Keratinocyte (primary cell): Measurements from ENCODE around the gene SCUBE1. TPM values are rescaled to one million over a fixed set of nuclear protein-coding genes. Genes with fewer than 3 reads are reported as not detected.

Source experiments
- DNase-seq: peaks from one replicate; pipeline ENCODE4 v3.0.0-alpha.2; 2011; ENCODE audit warnings: low read depth, missing footprints, low spot score
- FAIRE-seq: peaks from 2 replicates; lab custom pipeline; 2011; peaks lifted over from hg19 to GRCh38; lab: Jason Lieb, UNC
- H2AFZ ChIP-seq: 2 replicates; pipeline ENCODE4 v1.6.0; 2012; ENCODE audit warnings: low read length, control low read depth, inconsistent platforms; ENCODE audit not compliant: control insufficient read depth
- H3K27ac ChIP-seq: 2 replicates; pipeline ENCODE4 v1.5.1; 2011; ENCODE audit warnings: low read length; ENCODE audit not compliant: control insufficient read depth, insufficient read depth
- H3K27me3 ChIP-seq: 3 replicates; pipeline ENCODE4 v1.6.0; 2011; ENCODE audit warnings: low read length; ENCODE audit not compliant: control insufficient read depth, insufficient read depth; ENCODE audit errors: extremely low read depth
- H3K36me3 ChIP-seq, 2 experiments: 2 replicates in 1 of 2; 3 replicates in 1 of 2; pipeline ENCODE4 v1.5.1; 2011; ENCODE audit warnings: low read length in 2 of 2, mild to moderate bottlenecking in 1 of 2; ENCODE audit not compliant: control insufficient read depth in 2 of 2, insufficient read depth in 2 of 2; ENCODE audit errors: extremely low read depth in 1 of 2
- H3K4me1 ChIP-seq: 3 replicates; pipeline ENCODE4 v1.5.1; 2011; ENCODE audit warnings: low read length; ENCODE audit not compliant: control insufficient read depth, insufficient read depth; ENCODE audit errors: extremely low read depth
- H3K4me2 ChIP-seq: 3 replicates; pipeline ENCODE4 v1.6.0; 2011; ENCODE audit warnings: low read depth, low read length; ENCODE audit not compliant: control insufficient read depth, insufficient read depth; ENCODE audit errors: extremely low read depth
- H3K4me3 ChIP-seq, 3 experiments: fragments of 200-600 bp in 1 of 3; sonication (generic) in 1 of 3; 2 replicates in 2 of 3; 3 replicates in 1 of 3; pipeline ENCODE4 v1.5.1; 2011 to 2016; ENCODE audit warnings: low read length in 3 of 3, mild to moderate bottlenecking in 3 of 3, control low read depth in 2 of 3, inconsistent platforms in 1 of 3, low read depth in 1 of 3, mixed read lengths in 1 of 3, mixed run types in 1 of 3, moderate library complexity in 1 of 3; ENCODE audit not compliant: control insufficient read depth in 2 of 3, insufficient read depth in 2 of 3; ENCODE audit errors: extremely low read depth in 1 of 3
- H3K79me2 ChIP-seq: 2 replicates; pipeline ENCODE4 v1.6.0; 2012; ENCODE audit warnings: low read length; ENCODE audit not compliant: control insufficient read depth, insufficient read depth
- H3K9ac ChIP-seq: 3 replicates; pipeline ENCODE4 v1.6.0; 2011; ENCODE audit warnings: low read length; ENCODE audit not compliant: control insufficient read depth, insufficient read depth; ENCODE audit errors: extremely low read depth
- H3K9me1 ChIP-seq: 3 replicates; pipeline ENCODE4 v1.6.0; 2011; ENCODE audit warnings: low read length; ENCODE audit not compliant: control insufficient read depth, insufficient read depth; ENCODE audit errors: extremely low read depth
- H3K9me3 ChIP-seq: 2 replicates; pipeline ENCODE4 v1.5.1; 2012; ENCODE audit warnings: low read depth, low read length; ENCODE audit not compliant: control insufficient read depth
- H4K20me1 ChIP-seq: 3 replicates; pipeline ENCODE4 v1.6.0; 2011; ENCODE audit warnings: low read length; ENCODE audit not compliant: control insufficient read depth, insufficient read depth; ENCODE audit errors: extremely low read depth
- EZH2 ChIP-seq: IDR thresholded peaks from one replicate; pipeline ENCODE4 v1.6.1; 2012; ENCODE audit warnings: inconsistent platforms, mild to moderate bottlenecking, low read length, moderate library complexity
- dilution Hi-C: fragments of 300-500 bp; cut with MboI; formaldehyde crosslinking; loops from one replicate; pipeline ENCODE4 v1.7.0; 2020; ENCODE audit warnings: low sequenced_read_pairs; ENCODE audit not compliant: extremely low pct_ligation_motif_present
- polyA plus RNA-seq, 5 experiments: library from polyadenylated mRNA; depleted of rRNA in 3 of 5; stranded (reverse) in 3 of 5; stranded (forward) in 1 of 5; unstranded in 1 of 5; fragments of >200 nt; gene quantifications; 1 replicate in 1 of 5; 2 replicates in 3 of 5; 3 replicates in 1 of 5; pipeline versions ENCODE4 v1.2.1 to v1.2.3, GENCODE V29; 2011 to 2012; ENCODE audit warnings: missing spikeins in 2 of 5, low read depth in 1 of 5, low replicate concordance in 1 of 5
- TF ChIP-seq, protein P1 (sequence below), 3 experiments: IDR thresholded peaks in 1 of 3; conservative IDR thresholded peaks in 1 of 3; optimal IDR thresholded peaks in 1 of 3; 2 replicates in 2 of 3; 3 replicates in 1 of 3; pipeline versions ENCODE3 to v1.5.1; 2011; ENCODE audit warnings: low read length in 3 of 3, mild to moderate bottlenecking in 3 of 3, moderate library complexity in 2 of 3, control low read depth in 1 of 3, inconsistent platforms in 1 of 3; ENCODE audit not compliant: insufficient read depth in 2 of 3; ENCODE audit errors: extremely low read depth in 1 of 3

Gene SCUBE1
- polyA plus RNA-seq, 1 donor (not counting 4 experiments of a cell fraction or from before 2014, with no cell fraction given): not detected

DNA sequence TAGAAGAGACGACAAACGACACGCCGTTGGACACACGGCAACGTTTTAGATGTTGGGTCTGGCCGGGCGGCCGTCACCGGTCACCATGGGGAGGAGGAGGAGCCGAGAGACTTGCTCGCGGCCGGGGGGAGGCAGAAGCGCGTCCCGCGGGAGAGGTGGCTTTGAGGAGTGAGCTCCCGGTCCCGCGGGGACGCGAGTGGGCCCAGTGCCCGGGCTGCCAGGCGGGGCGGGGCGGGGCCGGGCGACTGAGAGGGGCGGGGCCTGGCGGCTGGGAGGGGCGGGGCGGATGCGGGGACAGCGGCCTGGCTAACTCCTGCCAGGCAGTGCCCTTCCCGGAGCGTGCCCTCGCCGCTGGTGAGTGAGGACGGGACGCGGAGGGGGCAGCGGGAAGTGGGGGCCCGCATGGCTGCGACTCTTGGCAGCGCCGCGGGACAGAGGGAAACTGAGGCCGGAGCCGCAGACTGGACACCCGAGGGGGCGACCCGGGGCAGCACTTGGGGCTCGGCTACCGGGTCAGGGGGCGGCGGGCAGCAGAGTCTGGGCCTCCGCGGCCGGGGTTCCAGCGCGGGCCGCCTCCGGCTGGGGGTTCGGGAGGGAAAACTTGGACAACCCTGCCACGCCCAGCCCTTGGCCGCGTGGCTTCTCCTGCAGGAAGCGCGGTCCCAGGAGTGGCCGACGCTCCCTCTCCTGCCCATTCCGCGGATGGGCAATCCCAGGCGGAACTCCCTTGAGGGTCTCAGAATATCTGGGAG lies 191.7 kb downstream of the SCUBE1 start, which contains the start of gene TSPO:
Gene TSPO, plus strand, starts transcription at position 309 of the 752 bp plus-strand sequence. CDS start 7,680 bp downstream, outside the sequence.
- TF ChIP-seq, protein P1, sequence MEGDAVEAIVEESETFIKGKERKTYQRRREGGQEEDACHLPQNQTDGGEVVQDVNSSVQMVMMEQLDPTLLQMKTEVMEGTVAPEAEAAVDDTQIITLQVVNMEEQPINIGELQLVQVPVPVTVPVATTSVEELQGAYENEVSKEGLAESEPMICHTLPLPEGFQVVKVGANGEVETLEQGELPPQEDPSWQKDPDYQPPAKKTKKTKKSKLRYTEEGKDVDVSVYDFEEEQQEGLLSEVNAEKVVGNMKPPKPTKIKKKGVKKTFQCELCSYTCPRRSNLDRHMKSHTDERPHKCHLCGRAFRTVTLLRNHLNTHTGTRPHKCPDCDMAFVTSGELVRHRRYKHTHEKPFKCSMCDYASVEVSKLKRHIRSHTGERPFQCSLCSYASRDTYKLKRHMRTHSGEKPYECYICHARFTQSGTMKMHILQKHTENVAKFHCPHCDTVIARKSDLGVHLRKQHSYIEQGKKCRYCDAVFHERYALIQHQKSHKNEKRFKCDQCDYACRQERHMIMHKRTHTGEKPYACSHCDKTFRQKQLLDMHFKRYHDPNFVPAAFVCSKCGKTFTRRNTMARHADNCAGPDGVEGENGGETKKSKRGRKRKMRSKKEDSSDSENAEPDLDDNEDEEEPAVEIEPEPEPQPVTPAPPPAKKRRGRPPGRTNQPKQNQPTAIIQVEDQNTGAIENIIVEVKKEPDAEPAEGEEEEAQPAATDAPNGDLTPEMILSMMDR (optimal IDR thresholded peaks at IDR 0.05 in 1 of 3, IDR thresholded peaks at IDR 0.05 in 1 of 3, conservative IDR thresholded peaks at IDR 0.05 in 1 of 3; ENCODE audit: extremely low read depth in 1 of 3, insufficient read depth in 2 of 3, low read length in 3 of 3): peak in 1 of 3 experiments; percentile 4
- no peak for TF ChIP-seq EZH2
- peak within 1 kb of the TSS; percentile 92 for H3K9ac ChIP-seq
- peak within 1 kb of the TSS; percentile 91 to 96 (median 92) for H3K4me3 ChIP-seq
- H2AFZ ChIP-seq: peak within 1 kb of the TSS; percentile 93
- H3K27ac ChIP-seq: peak within 1 kb of the TSS; percentile 85
- dilution Hi-C loops: no loop called here
- peak within 1 kb of the TSS; percentile 98 for H3K4me2 ChIP-seq
- H3K36me3 ChIP-seq: peaks cover 10 to 12% of the 10 kb centered on the region in 2 experiments
- H4K20me1 ChIP-seq: peaks cover 17% of the 10 kb centered on the region
- no peaks in the 10 kb centered on the region for H3K27me3 ChIP-seq
- DNase-seq: no peak
- H3K9me3 ChIP-seq: no peaks in the 10 kb centered on the region
- peaks cover 6% of the 10 kb centered on the region for H3K9me1 ChIP-seq
- no peak for FAIRE-seq
- peaks cover 48% of the 10 kb centered on the region for H3K79me2 ChIP-seq
- H3K4me1 ChIP-seq: peaks cover 21% of the 10 kb centered on the region

DNA sequence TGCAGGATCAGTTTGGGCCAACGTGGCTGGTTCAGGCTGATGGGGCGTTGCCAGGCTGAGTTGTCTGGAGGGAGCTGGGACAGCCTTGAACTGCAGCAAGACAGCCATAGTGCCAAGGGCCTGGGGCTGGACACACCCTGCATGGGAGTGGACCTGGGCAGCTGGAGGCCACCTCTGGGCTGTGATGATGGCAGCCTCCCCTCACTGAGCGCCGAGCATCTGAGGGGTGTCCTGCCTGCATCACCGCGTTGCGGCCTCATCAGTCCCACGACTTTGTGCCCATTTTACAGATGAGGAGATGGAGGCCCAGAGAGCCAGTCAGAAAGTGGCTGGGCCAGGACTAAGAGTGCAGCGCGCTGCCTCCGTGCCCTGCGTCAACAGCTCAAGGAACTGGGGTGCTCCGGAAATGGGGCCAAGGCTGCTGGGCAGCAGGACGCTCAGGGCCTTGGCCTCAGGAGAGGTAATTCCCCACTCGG lies 192.4 kb downstream of the SCUBE1 start:
- peak overlapping the region; percentile 36 for H3K27ac ChIP-seq
- H3K9me1 ChIP-seq: peaks cover 6% of the 10 kb centered on the region
- no peaks in the 10 kb centered on the region for H3K27me3 ChIP-seq
- peaks cover 41% of the 10 kb centered on the region for H3K79me2 ChIP-seq
- H3K4me2 ChIP-seq: peak overlapping the region; percentile 79
- no peaks in the 10 kb centered on the region for H3K9me3 ChIP-seq
- peak overlapping the region; percentile 93 for H2AFZ ChIP-seq
- H3K9ac ChIP-seq: peak overlapping the region; percentile 92
- H3K4me1 ChIP-seq: peaks cover 17% of the 10 kb centered on the region
- peak overlapping the region; percentile 67 to 96 (median 91) for H3K4me3 ChIP-seq
- TF ChIP-seq, protein P1 (optimal IDR thresholded peaks at IDR 0.05 in 1 of 3, IDR thresholded peaks at IDR 0.05 in 1 of 3, conservative IDR thresholded peaks at IDR 0.05 in 1 of 3; ENCODE audit: extremely low read depth in 1 of 3, insufficient read depth in 2 of 3, low read length in 3 of 3): no peak
- no peak for TF ChIP-seq EZH2
- dilution Hi-C loops: no loop called here
- FAIRE-seq (no peak), DNase-seq (no peak)
- peaks cover 12% of the 10 kb centered on the region for H4K20me1 ChIP-seq
- peaks cover 6 to 7% of the 10 kb centered on the region in 2 experiments for H3K36me3 ChIP-seq
